ENCODE measurements around the gene SNX2.
A peak's percentile ranks its signal among the peaks of the same experiment; 100 is the strongest.

SNX2 gene

DNA sequence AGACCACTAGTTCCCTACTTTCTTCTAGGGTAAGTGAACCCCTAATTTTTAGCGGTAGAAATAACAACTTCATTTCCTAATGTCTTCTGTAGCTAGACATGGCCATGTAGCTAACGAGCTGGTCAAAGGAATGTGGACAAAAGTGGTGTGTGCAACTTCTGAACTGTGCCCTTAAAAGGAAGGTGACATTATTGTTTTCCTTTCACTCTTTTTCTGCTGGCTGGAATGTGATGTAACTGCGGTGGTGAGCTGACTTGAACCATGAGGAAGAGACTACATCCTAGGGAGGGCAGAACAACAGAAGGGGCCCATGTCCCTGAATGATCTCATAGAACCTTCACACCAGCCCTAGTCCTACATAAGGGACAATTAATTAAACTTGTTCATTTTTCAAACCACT, 1.3 kb upstream of the SNX2 start:
- DNase-seq: no peak

- DNase-seq: no peak
These were observed 390 bp upstream of the SNX2 start for GRCh38 chr5:122774519-122774860.

GRCh38 chr5:122775550-122776542, 966 bp downstream of the SNX2 start:
- DNase-seq: no peak

DNA sequence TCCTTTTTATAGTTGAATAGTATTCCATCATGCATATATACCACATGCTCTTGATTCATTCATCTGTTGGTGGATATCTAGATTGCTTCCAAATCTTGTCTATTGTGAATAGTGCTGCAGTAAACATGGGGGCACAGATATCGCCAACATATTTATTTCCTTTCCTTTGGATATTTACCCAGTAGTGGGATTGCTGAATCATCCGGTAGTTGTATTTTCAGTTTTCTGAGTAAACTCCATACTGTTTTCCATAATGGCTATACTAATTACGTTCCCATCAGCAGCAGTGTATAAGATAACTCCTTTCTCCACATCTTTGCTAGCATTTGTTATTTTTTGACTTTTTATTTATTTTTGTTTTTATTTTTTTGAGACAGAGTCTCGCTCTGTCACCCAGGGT, 3.3 kb downstream of the SNX2 start:
- no peak for DNase-seq

DNA sequence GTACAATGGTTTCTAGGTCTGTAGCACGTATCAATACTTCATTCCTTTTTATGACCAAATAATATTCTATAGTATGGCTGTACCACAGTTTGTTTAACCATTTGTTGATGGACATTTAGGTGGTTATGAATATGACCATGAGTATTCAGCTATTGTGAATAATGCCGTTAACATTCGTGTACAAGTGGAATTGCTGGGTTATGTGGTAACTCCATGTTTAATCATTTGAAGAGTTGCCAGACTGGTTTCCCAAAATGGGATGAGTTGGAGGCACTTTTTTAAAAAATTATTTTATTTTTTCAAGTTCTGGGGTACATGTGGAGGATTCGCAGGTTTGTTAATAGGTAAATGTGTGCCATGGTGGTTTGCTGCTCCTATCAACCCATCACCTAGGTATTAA, 4.6 kb downstream of the SNX2 start:
- no peak for DNase-seq

GRCh38 chr5:122780296-122780695, 5.4 kb downstream of the SNX2 start:
- no peak for DNase-seq

- DNase-seq: no peak
These were observed 6.6 kb downstream of the SNX2 start for GRCh38 chr5:122781465-122781864.

GRCh38 chr5:122785294-122785693, 10.4 kb downstream of the SNX2 start:
- DNase-seq: no peak

- no peak for DNase-seq
These were observed 13.5 kb downstream of the SNX2 start for GRCh38 chr5:122788371-122788770.

DNA sequence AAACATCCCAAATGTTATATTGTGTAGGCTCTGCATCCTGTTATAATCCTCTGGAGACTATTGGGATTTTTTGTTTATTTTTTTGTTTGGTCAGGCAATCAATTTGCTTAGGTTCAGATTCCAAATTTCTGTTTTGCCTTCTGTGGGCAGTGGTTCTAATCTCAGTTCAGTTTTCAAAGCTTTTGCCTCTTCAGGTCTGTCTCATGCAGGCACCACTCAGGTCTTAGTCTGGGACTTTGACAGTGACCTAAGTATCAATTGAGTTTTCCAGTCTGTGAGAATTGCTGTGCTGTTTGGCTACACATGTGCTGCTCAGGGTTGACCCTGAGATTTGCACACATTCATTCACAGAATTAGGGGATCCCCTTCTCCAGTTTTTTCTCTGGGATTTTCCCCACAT, 14.1 kb downstream of the SNX2 start:
- no peak for DNase-seq

DNA sequence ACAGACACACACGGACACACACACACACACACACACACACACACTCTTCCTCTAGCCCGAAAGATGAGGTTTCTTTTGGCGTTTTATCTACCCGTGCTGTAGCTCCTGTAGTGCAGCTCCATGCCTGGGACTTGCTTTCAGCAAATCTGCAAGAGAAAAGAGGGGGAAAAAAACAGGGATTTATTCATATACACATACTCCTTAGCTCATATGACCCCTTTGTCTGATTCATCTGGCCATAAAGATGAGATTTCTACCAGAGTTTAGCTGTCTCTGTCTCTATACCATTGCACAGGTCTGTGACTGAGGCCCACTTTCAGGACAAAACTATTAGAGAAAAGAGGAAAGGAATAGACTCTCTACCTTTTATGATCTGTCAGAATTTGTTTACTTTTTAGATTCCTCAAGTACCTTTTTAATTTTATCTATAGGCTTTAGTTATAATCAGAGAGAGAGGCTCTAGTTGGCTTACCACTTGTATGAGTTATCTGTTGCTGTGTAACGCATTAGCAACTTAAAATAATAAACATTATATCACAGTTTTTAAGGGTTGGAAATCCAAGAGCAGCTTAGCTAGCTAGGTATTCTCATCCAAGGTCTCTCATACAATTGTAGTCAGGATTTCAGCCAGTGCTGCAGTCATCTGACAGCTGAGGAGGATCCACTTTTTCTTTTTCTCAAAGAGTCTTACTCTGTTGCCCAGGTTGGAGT, 14.7 kb downstream of the SNX2 start:
- no peak for DNase-seq

- DNase-seq: no peak
These were observed 15.6 kb downstream of the SNX2 start for GRCh38 chr5:122790354-122791103.

DNA sequence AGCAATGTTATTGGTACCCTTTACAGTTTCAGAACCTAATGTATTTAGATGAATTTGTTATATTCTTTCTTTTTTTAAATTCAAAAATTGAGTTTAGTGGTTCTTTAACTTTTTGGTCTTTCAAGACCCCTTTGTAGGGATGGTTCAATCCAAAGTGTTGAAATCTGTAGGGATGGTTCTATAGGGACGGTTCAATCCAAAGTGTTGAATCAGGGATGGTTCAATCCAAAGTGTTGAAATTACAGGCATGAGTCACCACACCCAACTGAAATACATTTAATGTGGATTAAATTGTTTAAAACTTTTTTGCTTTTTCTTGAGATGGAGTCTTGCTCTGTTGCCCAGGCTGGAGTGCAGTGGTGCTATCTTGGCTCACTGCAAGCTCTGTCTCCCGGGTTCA, 30.6 kb downstream of the SNX2 start:
- DNase-seq: no peak

GRCh38 chr5:122810405-122810804, 35.5 kb downstream of the SNX2 start:
- DNase-seq: no peak

DNA sequence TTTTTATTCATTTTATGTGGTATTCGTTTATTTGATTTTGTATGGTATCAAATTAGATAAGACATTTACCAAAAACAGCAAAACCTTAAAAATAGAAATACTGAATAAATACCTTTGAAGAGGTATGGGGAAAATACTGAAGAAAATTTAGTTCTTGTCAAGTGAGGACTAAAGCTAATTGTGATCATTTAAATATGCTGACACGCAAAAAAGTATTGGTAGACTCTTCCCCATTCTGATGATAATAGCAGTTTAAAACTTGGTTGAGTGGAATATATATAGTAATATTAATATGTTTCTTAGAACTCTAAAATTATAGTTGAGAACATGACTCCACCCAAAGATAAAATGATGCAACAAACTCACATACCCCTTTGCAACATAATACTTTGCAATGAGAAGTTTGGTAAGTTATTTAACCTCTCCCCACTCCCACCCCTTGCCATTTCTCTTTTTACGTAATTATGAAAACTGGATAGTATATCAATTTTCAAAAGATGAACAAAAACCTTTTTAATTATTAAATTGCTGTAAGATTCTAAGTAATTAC, 40.4 kb downstream of the SNX2 start:
- DNase-seq: no peak

GRCh38 chr5:122816756-122817155, 41.9 kb downstream of the SNX2 start:
- no peak for DNase-seq

GRCh38 chr5:122831984-122832383, 57.1 kb downstream of the SNX2 start:
- DNase-seq: no peak

- no peak for DNase-seq
These were observed 60.8 kb downstream of the SNX2 start for GRCh38 chr5:122835681-122836080.

DNA sequence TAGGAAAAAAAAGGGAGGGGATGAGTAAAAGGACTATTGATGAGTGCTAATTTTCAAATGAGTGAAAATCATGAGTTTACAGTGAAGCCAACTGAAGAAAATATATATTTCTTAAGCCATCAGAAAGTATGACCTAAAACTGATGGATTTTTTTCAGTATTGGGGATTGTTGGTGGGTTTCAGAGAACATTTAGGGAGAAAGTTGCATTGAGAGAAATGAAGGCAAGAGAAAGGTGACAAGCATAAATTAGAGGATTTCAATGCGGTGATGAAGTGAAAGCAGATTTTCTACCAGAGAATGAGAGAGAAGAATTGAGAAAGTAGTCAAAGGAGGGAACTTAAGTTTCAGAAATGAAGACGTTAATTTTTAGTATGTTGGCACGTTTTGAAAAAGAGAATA, 62.1 kb downstream of the SNX2 start:
- DNase-seq: no peak

DNA sequence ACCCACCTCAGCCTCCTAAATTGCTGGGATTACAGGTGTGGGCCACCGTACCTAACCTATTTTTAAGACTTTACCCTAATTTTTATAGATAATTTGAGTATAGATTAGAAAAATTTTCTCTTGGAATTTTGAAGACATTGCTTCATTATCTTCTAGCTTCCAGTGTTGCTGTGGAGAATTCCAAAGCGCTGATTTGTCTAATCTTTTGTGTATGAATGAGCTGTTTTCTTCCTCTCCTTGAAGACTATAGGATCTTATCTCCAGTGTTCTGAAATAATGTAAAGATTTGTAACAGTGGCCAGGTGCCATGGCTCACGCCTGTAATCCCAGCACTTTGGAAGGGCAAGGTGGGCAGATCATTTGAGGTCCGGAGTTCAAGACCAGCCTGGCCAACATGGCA, 64.9 kb downstream of the SNX2 start:
- no peak for DNase-seq

DNA sequence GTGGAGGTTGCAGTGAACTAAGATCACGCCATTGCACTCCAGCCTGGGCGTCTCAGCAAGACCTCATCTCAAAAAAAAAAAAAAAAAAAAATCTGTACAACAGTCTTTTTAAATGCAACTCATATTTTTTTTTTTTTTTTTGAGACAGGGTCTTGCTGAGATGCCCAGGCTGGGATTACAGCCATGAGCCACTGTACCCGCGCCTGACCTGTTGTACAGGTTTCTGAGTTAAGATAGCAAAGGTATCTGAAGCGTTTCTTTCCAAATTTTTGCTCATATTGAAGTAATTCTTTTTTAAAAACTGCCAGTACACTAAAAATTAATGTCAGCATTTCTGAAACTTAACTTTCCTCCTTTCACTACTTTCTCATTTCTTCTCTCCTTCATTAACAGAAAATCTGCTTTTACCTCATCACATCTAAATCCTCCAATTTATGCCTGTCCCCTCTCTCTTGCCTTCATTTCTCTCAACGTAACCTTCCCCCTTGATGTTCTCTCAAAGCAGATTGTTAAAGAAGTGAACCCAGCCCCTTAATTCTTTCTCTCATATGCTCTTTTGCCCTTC, 67.2 kb downstream of the SNX2 start:
- no peak for DNase-seq

DNA sequence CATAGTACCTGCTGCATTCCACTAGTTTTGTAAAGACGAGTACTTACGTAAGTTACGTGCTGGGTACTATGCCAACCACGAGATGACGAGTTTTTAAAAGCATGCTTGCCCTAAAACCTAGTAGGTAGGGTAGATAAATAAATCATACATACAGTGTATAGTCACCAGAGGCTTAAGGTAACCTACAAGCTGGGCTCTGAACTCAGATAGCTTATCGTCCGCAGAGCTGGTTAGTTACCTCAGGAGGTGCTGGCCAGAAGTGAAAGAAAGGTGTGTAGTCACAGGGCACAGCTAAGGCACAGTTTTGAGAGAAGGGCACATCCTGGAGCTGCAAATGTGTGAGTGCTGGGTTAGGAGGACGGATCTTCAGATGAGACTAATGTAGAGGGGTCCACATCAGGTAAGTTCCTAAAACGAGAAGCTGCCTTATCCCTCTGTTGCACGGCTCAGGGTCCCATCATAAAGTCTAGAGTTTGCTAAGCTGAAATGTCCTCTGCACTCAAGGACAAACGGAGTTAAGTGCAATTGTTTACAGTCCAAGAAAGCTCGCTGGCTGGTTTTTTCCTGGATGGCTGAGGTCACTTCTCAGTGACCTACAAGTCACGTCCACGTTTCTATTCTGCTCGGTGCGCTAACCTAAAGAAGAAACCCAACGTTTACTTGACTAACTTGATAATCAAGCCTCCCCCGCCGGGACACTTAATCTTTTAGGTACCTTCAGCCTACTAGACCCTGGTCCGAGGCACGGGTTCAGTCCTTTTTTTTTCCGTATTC, 69.4 kb downstream of the SNX2 start:
- peak; percentile 1 for DNase-seq

Data from activated CD4-positive, alpha-beta T cell treated with anti-CD3 and anti-CD28 coated beads, Interleukin-2, amount 50 U/mL, for 1 hour (primary cell).